Progenitor cell of endocrine pancreas (in vitro differentiated cells): Measurements from ENCODE around the gene MFSD1. TPM values are rescaled to one million over a fixed set of nuclear protein-coding genes. Genes with fewer than 3 reads are reported as not detected.

ENCODE experiments used
- DNase-seq: peaks from one replicate; pipeline ENCODE4 v3.0.0; 2021; ENCODE audit warnings: low spot score; ENCODE audit not compliant: unreplicated experiment
- H3K27ac Mint-ChIP-seq: 2 replicates; pipeline ENCODE4 v1.8.0; 2021; ENCODE audit warnings: mild to moderate bottlenecking, moderate library complexity, mixed read lengths
- H3K27me3 Mint-ChIP-seq: 2 replicates; pipeline ENCODE4 v1.8.0; 2021; ENCODE audit warnings: mixed read lengths
- H3K36me3 Mint-ChIP-seq: 2 replicates; pipeline ENCODE4 v1.8.0; 2022; ENCODE audit warnings: mixed read lengths; ENCODE audit not compliant: insufficient read depth
- H3K4me1 Mint-ChIP-seq: 2 replicates; pipeline ENCODE4 v1.8.0; 2021; ENCODE audit warnings: low read depth, mixed read lengths
- H3K4me3 Mint-ChIP-seq: 2 replicates; pipeline ENCODE4 v1.8.0; 2021; ENCODE audit warnings: low read depth, mild to moderate bottlenecking, moderate library complexity, mixed read lengths
- H3K9me3 Mint-ChIP-seq: 2 replicates; pipeline ENCODE4 v1.8.0; 2021; ENCODE audit warnings: low read depth, mixed read lengths
- total RNA-seq: library from RNA; stranded (reverse); gene quantifications from 2 replicates; pipeline ENCODE4 v1.2.1, GENCODE V29; 2021
- TF ChIP-seq, protein P1 (sequence below): fragments of 200-600 bp; sonication (generic); IDR thresholded peaks from one replicate; pipeline ENCODE4 v1.5.0; 2021; ENCODE audit warnings: antibody characterized with exemption, mild to moderate bottlenecking; ENCODE audit not compliant: unreplicated experiment

MFSD1 gene
- total RNA-seq, 1 donor from 2014 or later: 17.6 TPM

DNA sequence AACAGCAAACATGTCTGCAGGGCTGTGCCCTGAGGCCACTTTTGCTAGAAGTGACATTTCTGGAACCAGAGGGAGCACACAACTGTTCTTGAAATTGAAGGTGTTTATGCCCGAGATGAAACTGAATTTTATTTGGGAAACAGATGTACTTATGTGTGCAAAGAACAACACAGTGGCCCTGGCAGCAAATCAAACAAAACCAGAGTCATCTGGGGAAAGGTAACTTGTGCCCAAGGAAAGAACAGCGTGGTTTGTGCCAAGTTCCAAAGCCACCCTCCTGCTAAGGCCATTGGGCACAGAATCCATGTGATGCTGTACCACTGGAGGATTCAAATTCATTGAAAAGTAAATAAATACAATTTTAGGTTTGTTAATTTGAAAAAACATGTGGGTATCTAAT is 38.4 kb upstream of the MFSD1 start:
- TF ChIP-seq, protein P1, sequence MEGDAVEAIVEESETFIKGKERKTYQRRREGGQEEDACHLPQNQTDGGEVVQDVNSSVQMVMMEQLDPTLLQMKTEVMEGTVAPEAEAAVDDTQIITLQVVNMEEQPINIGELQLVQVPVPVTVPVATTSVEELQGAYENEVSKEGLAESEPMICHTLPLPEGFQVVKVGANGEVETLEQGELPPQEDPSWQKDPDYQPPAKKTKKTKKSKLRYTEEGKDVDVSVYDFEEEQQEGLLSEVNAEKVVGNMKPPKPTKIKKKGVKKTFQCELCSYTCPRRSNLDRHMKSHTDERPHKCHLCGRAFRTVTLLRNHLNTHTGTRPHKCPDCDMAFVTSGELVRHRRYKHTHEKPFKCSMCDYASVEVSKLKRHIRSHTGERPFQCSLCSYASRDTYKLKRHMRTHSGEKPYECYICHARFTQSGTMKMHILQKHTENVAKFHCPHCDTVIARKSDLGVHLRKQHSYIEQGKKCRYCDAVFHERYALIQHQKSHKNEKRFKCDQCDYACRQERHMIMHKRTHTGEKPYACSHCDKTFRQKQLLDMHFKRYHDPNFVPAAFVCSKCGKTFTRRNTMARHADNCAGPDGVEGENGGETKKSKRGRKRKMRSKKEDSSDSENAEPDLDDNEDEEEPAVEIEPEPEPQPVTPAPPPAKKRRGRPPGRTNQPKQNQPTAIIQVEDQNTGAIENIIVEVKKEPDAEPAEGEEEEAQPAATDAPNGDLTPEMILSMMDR: no peak
- Mint-ChIP-seq H3K27ac (no peak overlapping the region), H3K4me1 (peaks cover 6% of the 10 kb centered on the region), H3K27me3 (no peaks in the 10 kb centered on the region), H3K9me3 (no peaks in the 10 kb centered on the region), H3K4me3 (no peak overlapping the region), H3K36me3 (no peaks in the 10 kb centered on the region)
- no peak for DNase-seq

DNA sequence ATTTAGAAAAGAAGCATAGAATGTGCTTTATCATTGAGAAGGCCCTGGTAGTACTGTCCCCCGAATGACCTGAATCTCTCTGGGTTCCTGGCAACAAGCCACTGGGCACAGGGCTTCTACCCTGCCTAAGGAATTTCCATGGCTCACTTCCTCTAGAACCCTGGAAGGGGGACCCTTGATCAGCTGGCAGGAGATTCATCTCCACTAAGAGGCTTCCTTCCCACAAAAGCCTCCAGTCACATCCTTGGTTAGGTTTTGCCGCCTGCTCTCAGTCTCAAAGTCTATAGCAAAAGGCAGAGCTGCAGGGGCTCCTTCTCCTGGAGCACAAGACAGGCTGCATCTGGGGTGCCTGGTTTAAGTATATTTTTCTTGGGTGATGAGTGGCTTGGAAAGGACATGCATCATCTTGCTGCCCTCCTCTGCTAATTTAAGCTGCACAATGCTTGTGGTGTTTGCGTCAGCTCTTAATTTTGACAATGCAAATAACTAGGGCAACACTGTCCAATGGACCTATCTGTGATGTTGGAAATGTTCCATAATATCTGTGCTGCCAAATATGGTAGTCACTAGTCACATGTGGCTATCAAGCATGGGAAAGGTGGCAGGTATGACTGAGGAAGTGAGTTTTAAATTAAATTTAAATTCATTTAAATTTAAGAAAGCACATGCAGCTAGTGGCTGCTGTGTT is 36.2 kb upstream of the MFSD1 start:
- Mint-ChIP-seq H3K27ac (no peak overlapping the region), H3K4me1 (peaks cover 17% of the 10 kb centered on the region), H3K4me3 (no peak overlapping the region), H3K9me3 (no peaks in the 10 kb centered on the region), H3K27me3 (no peaks in the 10 kb centered on the region), H3K36me3 (no peaks in the 10 kb centered on the region)
- no peak for DNase-seq
- TF ChIP-seq, protein P1: no peak

DNA sequence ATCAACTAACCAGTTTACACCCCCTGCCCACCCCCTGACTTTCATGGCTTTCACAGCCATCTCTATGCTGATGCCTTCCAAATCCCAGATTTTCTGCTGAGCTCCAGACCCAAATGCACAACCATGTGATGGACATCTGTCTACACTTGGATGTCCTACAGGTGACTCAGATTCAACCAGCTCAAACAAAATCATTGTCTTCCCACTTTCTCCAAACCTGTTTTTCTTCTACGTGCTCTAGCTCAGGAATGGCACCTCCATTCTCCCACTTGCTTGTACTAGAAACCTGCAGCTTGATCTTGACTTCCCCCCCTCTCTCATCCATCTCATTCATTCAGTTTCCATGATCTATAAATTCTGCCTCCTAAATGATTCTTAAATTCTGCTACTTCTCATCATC is 35.5 kb upstream of the MFSD1 start:
- no peak for DNase-seq
- H3K36me3 Mint-ChIP-seq: no peaks in the 10 kb centered on the region
- H3K4me1 Mint-ChIP-seq: peaks cover 17% of the 10 kb centered on the region
- H3K27ac Mint-ChIP-seq: no peak overlapping the region
- H3K27me3 Mint-ChIP-seq: no peaks in the 10 kb centered on the region
- TF ChIP-seq, protein P1: no peak
- H3K9me3 Mint-ChIP-seq: no peaks in the 10 kb centered on the region
- H3K4me3 Mint-ChIP-seq: no peak overlapping the region

DNA sequence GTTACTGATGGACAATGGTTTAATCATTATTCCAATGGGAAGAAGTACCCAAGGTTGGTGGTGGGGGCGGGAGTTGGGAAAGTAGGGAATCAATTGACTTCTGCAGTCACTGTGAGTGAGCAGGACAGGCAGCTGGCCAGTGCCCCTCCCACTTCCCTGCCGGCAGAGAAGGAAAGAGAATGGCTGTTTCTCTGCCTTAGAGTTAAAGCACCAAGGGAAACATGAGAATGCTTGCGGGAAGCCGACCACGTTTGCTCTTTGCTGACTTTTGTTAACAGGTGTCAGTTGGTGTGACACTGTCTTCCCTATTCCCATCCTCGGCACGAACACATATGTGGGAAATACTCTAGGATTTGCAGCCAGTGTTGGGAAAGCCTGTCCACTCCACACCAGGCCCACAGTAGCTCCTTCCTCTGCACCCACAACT is 33.5 kb upstream of the MFSD1 start:
- TF ChIP-seq, protein P1: no peak
- Mint-ChIP-seq H3K4me3 (no peak overlapping the region), H3K27ac (no peak overlapping the region), H3K4me1 (peaks cover 18% of the 10 kb centered on the region), H3K36me3 (no peaks in the 10 kb centered on the region), H3K9me3 (no peaks in the 10 kb centered on the region), H3K27me3 (no peaks in the 10 kb centered on the region)
- no peak for DNase-seq

DNA sequence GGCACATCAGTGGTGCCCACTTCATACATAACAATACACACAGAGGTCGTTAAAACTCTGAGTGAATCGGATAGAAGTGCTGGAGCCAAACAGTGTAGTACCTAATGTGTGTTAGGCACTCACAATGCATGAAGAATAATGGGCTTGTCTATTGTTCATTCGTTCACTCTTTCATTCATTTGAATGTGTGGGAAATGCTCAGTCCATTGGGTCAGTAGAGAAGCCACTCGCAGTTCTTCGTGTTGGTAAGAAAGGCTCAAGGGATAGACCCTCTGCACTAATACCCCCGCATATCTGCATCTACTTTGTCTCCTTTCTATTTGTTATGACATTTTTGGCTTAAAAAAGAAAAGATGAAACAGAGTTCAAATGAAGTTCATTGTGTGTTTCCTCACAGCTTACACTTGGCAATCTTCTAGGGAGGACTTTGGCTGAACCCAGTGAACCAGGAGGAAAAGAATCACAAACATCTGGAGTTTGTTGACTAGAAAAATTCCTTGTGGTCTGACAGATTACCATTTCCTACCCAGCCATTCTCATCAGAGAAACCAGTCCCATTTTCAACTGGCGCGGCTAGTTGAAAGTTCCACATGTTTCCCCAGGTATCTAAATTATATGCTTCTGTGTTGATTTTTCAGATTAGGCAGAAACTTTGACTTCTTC is 32.8 kb upstream of the MFSD1 start:
- no peaks in the 10 kb centered on the region for H3K36me3 Mint-ChIP-seq
- no peak for DNase-seq
- TF ChIP-seq, protein P1: no peak
- peaks cover 18% of the 10 kb centered on the region for H3K4me1 Mint-ChIP-seq
- no peak overlapping the region for H3K4me3 Mint-ChIP-seq
- no peak overlapping the region for H3K27ac Mint-ChIP-seq
- H3K9me3 Mint-ChIP-seq: no peaks in the 10 kb centered on the region
- H3K27me3 Mint-ChIP-seq: no peaks in the 10 kb centered on the region
